Activated naive CD4-positive, alpha-beta T cell treated with Interleukin-2 at 50 U/mL for 16 hours (primary cell): ENCODE data around the gene ZNF717.
"Not testable (repeated sequence)": the region's sequence is repeated elsewhere in the genome, so short reads cannot be mapped to it uniquely, and the experiment has no call there.

Experiments
- DNase-seq: peaks from one replicate; pipeline ENCODE4 v3.0.0-alpha.2; 2020

Gene ZNF717

DNA sequence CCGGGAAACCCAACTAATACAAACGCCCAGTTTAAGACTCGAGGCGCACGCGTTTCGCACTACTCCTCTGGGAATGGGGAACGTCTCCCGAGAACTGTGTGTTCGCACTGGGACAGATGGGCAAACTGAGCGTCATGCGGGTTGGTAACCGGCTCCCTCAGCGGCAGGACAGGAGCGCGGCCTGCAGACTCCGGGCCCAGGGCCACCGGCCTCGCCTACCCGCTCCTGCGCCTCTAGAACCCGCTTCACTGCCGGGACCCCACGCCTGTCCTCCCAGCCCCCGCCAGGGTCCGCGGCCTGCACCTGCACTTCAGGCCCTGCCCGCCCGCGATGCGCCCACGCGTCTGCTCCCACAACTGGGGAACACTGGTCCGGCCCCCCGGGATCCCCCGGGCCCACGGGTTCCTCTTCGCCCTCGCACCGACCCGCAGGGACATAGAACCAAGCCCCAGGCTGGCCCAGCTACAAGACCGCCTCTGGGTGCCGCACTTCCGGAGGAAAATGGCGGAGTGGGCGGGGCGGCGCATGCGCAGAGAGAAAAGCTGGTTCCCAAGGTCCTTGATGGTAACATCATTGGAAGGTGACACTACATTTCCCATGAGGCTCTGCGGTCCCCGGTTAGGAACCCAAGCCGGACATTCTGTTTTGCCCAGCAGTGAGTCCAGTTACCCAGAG is at the start of gene ZNF717:
Gene ZNF717 (minus strand): TSS at position 469 of the 675 bp plus-strand sequence. CDS start 2,187 bp downstream, outside the sequence.
- DNase-seq, result peak; percentile 94

DNA sequence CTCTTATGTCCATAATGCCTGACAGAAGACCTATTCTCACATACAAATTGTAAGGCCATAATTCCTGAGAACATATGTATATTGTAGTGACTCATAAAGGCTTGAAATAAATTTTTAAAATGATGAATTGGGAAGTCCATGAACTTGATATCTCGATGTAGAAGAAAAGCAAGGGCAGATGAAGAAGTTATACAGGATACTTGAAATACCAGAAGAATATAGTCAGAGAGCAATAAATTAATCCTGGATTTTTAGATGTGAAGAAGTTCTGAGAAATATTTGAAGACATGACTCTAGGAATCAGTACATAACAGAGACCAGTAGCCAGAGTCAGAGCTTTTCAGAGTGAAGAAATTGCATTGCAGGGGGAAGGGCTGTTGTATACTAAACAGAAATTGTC is 45.7 kb upstream of the ZNF717 start:
- DNase-seq, result not testable (repeated sequence)

DNA sequence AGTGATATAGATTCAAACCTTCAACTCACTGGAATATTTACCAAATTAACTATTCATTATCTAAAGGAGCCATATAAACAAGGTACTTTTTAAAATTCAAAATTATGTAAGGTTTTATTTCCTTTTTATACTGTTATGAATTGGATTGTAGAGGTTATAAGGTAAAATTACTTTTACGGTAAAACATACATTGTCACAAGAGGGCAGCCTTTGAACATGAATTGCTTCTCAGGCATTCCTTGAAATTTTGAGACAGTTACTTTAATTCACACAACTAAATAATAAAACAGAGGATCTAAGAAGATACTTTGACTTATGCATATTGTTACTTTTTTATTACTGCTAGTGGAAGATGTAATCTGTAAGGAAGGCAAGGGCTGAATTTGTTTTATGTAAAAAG is 32.7 kb upstream of the ZNF717 start:
- DNase-seq, result not testable (repeated sequence)

DNA sequence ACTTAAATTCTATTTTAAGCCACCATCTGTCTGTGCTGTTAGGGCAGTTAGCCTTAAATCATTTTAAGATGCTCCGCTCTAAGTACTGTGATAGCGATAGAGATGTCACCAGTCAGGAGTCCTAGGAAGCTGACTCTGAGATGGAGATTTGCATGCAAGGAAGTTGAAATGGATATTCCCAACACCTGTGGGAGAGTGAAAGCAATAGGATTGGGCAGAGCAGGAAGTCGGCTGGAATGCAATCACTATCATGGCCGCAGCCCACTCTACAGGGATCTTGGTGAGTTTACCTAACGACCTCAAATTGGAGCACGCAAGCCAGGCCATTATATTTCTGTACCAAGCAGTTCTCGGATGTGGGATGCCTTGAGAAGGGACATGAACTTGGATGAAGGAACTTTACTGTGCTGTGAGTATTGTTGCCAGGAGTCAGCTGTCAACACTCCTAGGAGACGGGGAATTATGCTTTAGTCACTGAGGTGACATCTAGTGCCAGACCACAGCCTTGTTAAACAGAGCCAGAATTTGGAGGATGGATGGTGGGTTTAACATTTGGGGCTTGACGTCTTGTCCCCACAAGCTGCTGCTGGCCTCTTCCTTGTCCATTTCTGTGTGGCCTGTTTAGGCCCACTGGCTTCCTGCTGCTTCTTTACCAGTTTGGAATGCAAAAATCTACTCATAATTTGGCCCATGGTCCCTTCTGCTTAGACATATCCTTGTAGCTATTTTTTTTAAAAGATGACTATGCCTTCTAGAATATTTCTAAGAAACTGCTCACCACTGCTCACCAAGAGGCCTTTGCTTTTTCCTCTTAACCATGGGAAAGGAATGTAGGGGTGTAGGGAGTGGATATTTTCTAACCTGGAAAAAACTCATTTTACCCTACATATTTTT is 31.2 kb upstream of the ZNF717 start:
- DNase-seq, result not testable (repeated sequence)

DNA sequence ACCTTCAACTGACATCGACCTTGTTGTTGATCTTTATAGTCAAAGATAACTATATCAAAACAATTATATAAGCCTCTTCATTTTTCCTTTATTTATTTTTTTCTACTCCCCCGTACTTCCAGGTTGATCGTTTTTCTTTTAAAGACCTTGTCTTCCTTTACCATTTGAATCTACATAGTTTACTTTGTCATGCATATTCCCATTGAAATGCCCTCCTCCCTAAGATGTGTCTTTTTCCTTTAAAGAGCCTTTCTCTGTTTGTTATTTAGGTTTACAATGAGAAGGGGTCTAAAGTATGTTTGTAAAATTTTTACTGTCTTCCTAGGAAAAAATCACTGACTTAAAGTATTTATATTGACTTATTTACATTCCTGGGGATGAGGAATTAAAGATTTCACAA is 29.4 kb upstream of the ZNF717 start:
- DNase-seq, result no peak

DNA sequence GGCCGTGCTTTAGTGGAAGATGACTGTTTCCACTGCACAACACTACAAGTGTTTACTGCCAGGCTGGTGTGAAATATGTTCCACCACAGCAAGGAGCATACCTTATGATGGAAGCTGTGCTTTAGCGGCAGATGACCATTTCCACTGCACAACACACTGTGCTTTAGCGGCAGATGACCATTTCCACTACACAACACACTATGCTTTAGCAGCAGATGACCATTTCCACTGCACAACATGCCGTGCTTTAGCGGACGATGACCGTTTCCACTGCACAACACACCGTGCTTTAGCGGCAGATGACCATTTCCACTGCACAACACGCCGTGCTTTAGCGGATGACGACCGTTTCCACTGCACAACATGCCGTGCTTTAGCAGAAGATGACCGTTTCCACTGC is 2.8 kb downstream of the ZNF717 start:
- DNase-seq, result no peak

DNA sequence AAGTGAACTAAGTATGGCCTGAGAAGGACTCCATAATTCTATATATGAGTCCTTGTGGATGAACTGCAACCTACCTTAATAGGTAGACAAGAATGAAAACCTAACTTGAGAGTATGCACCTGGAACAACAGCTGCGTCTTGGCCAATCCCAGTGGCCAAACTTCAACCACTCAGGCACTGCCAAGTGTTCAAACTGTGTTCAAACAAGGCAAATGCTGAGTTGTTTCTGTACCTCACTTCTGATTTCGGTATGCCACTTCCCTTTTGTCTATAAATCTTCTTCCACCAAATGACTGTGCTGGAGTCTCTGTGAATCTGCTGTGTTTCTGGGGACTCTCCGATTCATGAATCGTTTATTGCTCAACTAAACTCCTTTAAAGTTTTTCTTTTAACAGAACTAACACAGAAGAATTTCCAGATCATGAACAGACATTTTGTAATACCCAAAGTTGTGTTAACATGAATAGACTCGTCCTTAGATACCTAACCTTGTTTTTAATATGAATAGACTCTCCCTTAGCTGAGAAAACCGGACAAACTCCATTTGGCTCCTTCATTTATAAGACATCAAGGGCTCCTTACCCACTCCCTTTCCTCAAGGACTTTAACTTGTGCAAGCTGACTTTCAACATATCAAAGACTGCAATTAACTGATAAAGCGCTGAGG is 4.1 kb downstream of the ZNF717 start:
- DNase-seq, result peak; percentile 12

DNA sequence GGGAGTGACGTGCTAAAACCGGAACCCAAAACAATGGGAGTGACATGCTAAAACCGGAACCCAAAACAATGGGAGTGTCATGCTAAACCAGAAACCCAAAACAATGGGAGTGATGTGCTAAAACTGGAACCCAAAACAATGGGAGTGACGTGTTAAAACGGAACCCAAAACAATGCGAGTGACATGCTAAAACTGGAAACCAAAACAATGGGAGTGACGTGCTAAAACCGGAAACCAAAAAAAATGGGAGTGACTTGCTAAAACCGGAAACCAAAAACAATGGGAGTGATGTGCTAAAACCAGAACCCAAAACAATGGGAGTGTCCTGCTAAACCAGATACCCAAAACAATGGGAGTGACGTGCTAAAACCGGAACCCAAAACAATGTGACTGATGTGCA is 7.6 kb downstream of the ZNF717 start:
- not testable (repeated sequence) for DNase-seq

DNA sequence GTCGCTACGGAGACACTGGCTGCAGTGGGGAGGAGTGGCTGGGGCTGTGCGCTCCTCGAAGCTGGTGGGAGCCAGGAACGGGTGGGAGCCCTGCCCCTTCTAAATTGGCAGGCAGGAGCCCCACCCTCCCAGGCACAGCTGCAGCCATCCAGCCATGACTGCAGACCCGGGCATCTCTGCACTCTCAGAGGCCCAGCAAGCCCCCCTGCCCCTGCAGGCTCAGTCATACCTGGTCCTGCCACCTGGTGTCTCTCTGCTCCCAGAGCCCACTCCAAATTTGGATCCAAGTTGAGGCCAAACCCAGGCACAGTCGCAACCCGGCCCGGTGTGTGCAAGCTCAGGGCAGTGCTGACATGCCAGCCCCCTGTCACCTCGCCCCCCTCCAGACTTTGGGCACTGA is 13.7 kb downstream of the ZNF717 start:
- DNase-seq, result not testable (repeated sequence)

DNA sequence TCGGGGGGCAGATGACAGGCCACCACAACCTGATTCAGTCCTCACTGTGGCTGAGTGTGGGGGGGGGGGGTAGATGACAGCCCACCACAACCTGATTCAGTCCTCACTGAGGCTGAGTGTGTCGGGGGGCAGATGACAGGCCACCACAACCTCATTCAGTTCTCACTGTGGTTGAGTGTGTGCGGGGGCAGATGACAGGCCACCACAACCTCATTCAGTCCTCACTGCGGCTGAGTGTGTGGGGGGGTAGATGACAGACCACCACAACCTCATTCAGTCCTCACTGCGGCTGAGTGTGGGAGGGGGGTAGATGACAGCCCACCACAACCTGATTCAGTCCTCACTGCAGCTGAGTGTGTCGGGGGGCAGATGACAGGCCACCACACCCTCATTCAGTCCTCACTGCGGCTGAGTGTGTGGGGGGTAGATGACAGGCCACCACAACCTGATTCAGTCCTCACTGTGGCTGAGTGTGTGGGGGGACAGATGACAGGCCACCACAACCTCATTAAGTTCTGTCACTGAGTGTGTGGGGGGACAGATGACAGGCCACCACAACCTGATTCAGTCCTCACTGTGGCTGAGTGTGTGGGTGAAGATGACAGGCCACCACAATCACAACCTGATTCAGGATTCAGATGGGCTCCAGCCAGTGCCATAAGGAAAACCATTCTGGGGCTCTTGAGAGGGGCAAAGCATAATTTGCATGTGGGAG is 16.9 kb downstream of the ZNF717 start:
- no peak for DNase-seq

DNA sequence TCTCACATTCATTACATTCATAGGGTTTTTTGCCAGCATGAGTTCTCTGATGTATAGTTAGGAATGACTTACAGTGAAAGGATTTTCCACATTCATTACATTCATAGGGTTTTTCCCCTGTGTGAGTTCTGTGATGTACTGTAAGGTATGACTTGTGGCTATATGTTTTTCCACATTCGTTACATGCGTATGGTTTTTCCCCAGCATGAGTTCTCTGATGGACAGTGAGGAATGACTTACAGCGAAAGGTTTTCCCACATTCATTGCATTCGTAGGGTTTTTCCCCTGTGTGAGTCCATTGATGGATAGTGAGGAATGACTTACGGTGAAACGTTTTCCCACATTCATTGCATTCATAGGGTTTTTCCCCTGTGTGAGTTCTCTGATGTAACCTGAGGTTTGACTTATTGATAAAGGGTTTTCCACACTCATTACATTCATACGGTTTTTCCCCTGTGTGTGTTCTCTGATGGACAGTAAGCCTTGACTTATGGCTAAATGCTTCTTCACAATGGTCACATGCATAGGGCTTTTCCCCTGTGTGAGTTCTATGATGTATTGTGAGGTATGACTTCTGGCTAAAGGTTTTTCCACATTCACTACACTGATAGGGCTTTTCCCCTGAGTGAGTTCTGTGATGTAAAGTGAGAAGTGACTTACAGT is 47.4 kb downstream of the ZNF717 start:
- no peak for DNase-seq

DNA sequence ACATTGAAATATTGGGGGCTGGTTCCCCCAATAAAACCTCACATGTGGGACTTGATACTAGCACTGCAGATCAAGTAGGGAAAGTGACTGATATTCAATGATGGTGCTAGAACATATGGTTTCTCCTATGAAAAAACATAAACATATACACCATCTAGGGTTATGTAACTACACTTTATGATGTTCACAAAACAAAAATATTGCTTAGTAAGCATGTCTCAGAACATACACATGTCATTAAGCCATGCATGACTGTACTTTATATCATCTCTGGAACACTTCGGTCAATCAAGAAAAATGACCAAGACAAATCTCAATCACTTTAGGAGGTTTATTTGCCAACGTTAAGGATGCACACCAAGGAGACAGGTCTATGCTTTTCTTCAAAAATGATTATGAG is 57.4 kb downstream of the ZNF717 start:
- DNase-seq, result no peak

DNA sequence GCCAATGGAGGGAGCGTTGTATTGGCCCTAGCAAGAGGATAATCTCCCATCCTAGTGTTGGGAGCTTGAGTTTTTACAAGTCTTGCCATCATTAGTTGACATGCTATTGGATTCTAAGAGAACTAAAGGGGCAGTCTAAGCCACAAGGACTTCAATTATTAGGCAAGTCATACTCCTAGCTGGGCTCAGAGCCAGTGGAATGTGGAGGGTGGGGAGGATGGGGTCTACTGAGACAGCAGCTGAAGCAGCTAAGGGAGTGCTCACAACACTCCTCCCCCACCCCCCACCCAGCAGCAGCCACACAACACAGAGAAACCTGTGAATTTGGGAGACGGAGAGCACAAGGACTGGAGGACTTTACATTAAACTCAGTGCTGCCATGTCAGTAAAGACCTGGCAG is 93.3 kb downstream of the ZNF717 start:
- no peak for DNase-seq

DNA sequence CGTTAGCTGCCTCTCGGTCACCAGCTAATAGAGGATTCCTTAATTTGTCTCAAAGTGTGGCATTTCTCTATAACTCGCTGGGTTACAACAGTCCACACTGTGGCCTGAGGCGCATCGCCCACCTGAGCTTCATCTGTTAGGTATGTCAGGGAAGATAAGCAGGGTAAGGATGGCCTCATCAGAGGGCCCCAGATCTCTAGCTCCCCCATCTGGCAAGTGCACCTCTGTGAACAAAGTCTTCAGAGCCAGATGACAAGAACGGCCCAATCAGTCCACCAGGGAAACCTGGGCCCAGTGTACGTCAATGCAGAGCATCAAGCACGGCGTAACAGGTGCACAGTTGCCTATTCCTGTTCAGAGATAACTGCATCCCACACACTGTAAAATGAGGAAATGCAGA is 98.0 kb downstream of the ZNF717 start:
- DNase-seq, result no peak
